Measurements from ENCODE around the gene EGLN1. TPM values are rescaled to one million over a fixed set of nuclear protein-coding genes. Genes with fewer than 3 reads are reported as not detected.

The EGLN1 gene
- total and polyA plus RNA-seq, 4 donors: 4.5 to 45.1 (median 16.3) TPM

GRCh38 chr1:231334952-231335351 lies 87.1 kb downstream of the EGLN1 start:
- no peak for DNase-seq
- Histone ChIP-seq H3K27me3 (ENCODE audit: control insufficient read depth in 3 of 3, insufficient read depth in 3 of 3, low read length in 2 of 3) (no peaks in the 10 kb centered on the region), H3K4me3 (no peak overlapping the region), H3K27ac (ENCODE audit: low read depth in 1 of 2, low read length in 1 of 2) (no peak overlapping the region), H3K9me3 (ENCODE audit: control insufficient read depth in 4 of 4, insufficient read depth in 3 of 4, low read length in 3 of 4) (peaks cover 0 to 1% (median 0%) of the 10 kb centered on the region in 4 donors), H3K9ac (ENCODE audit: insufficient read depth in 1 of 2, low read length in 2 of 2) (peak overlapping the region; percentile 26 to 40), H3K4me1 (ENCODE audit: control insufficient read depth in 5 of 5, insufficient read depth in 5 of 5, low read length in 5 of 5) (peaks cover 4 to 49% (median 14%) of the 10 kb centered on the region in 5 donors), H3K36me3 (ENCODE audit: control insufficient read depth in 4 of 4, insufficient read depth in 4 of 4, low read length in 4 of 4) (peaks cover 0 to 3% (median under 1%) of the 10 kb centered on the region in 4 donors)
- no peak for ATAC-seq (ENCODE audit: insufficient read depth, low FRiP score)
- no peak for TF ChIP-seq CTCF (IDR thresholded peaks at IDR 0.05; ENCODE audit: control extremely low read depth, extremely low read depth)
- 85 to 91% methylated on average over 6 of the region's 6 CpGs for WGBS, 2 donors

DNA sequence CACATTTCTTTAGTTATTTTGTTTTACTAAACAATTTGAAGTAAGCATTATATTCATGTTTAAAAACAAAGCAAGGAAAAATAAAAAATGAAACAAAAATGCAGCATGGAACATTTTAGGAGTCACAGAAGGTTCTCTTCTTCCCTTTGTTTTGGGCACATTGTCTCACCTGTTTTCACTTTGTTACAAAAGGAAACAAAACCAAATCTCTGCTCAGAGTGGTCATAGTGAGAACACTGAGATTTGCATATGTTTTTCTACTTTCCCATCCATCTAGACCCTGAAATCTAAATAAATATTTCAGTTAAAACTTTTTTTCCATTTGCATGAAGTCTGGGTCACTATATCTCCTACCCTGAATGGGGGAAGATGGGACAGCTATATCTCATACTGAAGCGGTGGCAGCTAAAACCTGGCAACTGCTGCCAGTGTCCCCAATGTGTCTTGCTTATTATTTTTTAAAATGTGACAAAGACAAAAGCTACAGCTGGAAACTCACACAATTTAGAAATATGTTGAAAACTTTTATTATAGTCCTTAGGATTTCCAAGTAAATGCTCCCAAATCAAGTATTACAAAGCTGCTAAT lies 87.9 kb downstream of the EGLN1 start:
- peak overlapping the region; percentile 15 to 38 for H3K9ac ChIP-seq (ENCODE audit: insufficient read depth in 1 of 2, low read length in 2 of 2)
- H3K4me3 ChIP-seq: no peak overlapping the region
- no peak for ATAC-seq (ENCODE audit: insufficient read depth, low FRiP score)
- 74 to 82% methylated on average over 1 of the region's 1 CpG for WGBS, 2 donors
- DNase-seq: no peak
- H3K27ac ChIP-seq (ENCODE audit: low read depth in 1 of 2, low read length in 1 of 2): no peak overlapping the region
- no peak for TF ChIP-seq CTCF (IDR thresholded peaks at IDR 0.05; ENCODE audit: control extremely low read depth, extremely low read depth)
- H3K9me3 ChIP-seq (ENCODE audit: control insufficient read depth in 4 of 4, insufficient read depth in 3 of 4, low read length in 3 of 4): peaks cover 0 to 1% (median 0%) of the 10 kb centered on the region in 4 donors
- H3K36me3 ChIP-seq (ENCODE audit: control insufficient read depth in 4 of 4, insufficient read depth in 4 of 4, low read length in 4 of 4): peaks cover 0 to 3% (median under 1%) of the 10 kb centered on the region in 4 donors
- H3K27me3 ChIP-seq (ENCODE audit: control insufficient read depth in 3 of 3, insufficient read depth in 3 of 3, low read length in 2 of 3): no peaks in the 10 kb centered on the region
- peaks cover 0 to 43% (median 14%) of the 10 kb centered on the region in 5 donors for H3K4me1 ChIP-seq (ENCODE audit: control insufficient read depth in 5 of 5, insufficient read depth in 5 of 5, low read length in 5 of 5)

- H3K4me1 ChIP-seq (ENCODE audit: control insufficient read depth in 5 of 5, insufficient read depth in 5 of 5, low read length in 5 of 5): peaks cover 0 to 40% (median 11%) of the 10 kb centered on the region in 5 donors
- H3K9me3 ChIP-seq (ENCODE audit: control insufficient read depth in 4 of 4, insufficient read depth in 3 of 4, low read length in 3 of 4): peaks cover 0 to 1% (median 0%) of the 10 kb centered on the region in 4 donors
- no peak overlapping the region for H3K27ac ChIP-seq (ENCODE audit: low read depth in 1 of 2, low read length in 1 of 2)
- H3K27me3 ChIP-seq (ENCODE audit: control insufficient read depth in 3 of 3, insufficient read depth in 3 of 3, low read length in 2 of 3): no peaks in the 10 kb centered on the region
- TF ChIP-seq CTCF (IDR thresholded peaks at IDR 0.05; ENCODE audit: control extremely low read depth, extremely low read depth): no peak
- no peak overlapping the region for H3K4me3 ChIP-seq
- 92 to 93% methylated on average over 1 of the region's 1 CpG for WGBS, 2 donors
- ATAC-seq (ENCODE audit: insufficient read depth, low FRiP score) (no peak), DNase-seq (no peak)
- peaks cover 0 to 3% (median under 1%) of the 10 kb centered on the region in 4 donors for H3K36me3 ChIP-seq (ENCODE audit: control insufficient read depth in 4 of 4, insufficient read depth in 4 of 4, low read length in 4 of 4)
- H3K9ac ChIP-seq (ENCODE audit: insufficient read depth in 1 of 2, low read length in 2 of 2): no peak overlapping the region
Observed at GRCh38 chr1:231332761-231333160, 89.3 kb downstream of the EGLN1 start.

Measured in lung (tissue), 12 donors.